GM20431 (cell line): ENCODE results near the gene SMG5.

Experiments
- in situ Hi-C: fragments of 300-500 bp; cut with MseI, MboI; formaldehyde crosslinking; loops from one replicate; pipeline ENCODE4 v1.15.0; 2020; ENCODE audit warnings: low sequenced_read_pairs; ENCODE audit not compliant: unreplicated experiment

SMG5 gene, protein sequence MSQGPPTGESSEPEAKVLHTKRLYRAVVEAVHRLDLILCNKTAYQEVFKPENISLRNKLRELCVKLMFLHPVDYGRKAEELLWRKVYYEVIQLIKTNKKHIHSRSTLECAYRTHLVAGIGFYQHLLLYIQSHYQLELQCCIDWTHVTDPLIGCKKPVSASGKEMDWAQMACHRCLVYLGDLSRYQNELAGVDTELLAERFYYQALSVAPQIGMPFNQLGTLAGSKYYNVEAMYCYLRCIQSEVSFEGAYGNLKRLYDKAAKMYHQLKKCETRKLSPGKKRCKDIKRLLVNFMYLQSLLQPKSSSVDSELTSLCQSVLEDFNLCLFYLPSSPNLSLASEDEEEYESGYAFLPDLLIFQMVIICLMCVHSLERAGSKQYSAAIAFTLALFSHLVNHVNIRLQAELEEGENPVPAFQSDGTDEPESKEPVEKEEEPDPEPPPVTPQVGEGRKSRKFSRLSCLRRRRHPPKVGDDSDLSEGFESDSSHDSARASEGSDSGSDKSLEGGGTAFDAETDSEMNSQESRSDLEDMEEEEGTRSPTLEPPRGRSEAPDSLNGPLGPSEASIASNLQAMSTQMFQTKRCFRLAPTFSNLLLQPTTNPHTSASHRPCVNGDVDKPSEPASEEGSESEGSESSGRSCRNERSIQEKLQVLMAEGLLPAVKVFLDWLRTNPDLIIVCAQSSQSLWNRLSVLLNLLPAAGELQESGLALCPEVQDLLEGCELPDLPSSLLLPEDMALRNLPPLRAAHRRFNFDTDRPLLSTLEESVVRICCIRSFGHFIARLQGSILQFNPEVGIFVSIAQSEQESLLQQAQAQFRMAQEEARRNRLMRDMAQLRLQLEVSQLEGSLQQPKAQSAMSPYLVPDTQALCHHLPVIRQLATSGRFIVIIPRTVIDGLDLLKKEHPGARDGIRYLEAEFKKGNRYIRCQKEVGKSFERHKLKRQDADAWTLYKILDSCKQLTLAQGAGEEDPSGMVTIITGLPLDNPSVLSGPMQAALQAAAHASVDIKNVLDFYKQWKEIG

DNA sequence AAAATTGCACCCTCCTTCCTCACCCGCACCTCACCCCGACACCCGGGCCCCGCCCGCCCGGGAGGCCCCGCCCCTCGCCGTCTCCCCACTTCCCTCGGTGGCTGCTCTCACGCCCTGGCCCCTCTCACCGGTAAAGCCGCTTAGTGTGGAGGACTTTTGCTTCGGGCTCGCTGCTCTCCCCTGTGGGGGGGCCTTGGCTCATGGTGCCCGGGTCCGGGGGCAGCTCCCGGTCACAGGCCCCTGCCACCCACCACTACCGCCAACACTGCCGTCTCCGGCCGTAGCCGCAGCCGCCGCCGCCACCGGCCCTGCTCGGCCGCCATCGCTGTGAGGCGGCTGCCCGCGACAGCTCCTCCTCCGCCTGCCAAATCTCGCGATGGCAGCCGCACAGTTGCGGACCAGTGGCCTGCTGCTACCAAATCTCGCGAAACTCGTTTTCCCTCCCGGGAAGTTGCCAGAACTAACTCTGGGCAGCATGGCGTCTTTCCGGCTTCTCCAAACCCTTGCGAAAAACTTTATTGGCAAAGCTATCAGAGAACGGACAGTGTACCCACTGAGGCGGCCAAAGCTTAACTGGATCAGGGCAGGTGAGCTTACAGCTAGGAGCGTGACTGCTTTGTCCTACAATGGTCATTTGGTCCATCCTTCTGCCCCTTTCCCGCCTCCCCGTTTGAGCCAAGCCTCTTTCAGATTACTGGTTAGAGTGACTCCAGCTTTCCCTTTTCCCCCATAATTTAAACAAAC lies at the start of gene SMG5:
Gene SMG5, minus strand, starts transcription at position 347 of the 744 bp plus-strand sequence. Its CDS starts 145 bp downstream, at position 202.
- in situ Hi-C loops, result no loop called here

DNA sequence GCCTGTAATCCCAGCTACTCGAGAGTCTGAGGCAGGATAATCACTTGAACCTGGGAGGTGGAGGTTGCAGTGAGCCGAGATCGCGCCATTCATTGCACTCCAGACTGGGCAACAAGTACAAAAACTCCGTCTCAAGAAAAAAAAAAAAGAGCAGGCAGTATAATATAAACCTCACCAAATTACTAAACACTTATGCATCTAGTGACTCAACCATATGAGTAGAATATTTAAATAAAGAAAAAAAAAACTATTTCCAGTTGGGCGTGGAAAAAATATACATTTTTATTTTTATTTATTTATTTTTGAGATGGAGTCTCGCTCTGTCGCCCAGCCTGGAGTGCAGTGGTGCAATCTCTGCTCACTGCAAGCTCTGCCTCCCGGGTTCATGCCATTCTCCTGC lies 40.6 kb upstream of the SMG5 start:
- in situ Hi-C loops, result loop anchor here (10.0 kb wide), 1 partner anchor 178 kb away; no protein-coding TSS in a partner anchor

DNA sequence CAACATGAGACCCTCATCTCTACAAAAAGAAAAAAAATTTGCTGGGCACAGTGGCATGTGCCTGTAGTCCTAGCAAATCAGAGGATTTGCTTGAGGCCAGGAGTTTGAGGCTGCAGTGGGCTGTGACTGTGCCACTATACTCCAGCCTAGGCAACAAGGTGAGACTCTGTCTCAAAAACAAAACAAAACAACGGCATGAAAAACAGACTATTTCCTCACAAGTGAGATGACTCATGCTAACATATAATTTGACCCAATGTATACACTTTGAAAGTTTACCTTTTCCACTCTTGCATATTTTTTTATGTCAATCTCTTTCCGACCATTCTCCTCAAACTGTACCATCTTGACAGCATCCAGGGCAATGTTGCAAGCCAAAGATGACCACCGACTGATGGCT lies 37.9 kb upstream of the SMG5 start:
- in situ Hi-C loops, result loop anchor here (10.0 kb wide), 1 partner anchor 176 kb away; no protein-coding TSS in a partner anchor

DNA sequence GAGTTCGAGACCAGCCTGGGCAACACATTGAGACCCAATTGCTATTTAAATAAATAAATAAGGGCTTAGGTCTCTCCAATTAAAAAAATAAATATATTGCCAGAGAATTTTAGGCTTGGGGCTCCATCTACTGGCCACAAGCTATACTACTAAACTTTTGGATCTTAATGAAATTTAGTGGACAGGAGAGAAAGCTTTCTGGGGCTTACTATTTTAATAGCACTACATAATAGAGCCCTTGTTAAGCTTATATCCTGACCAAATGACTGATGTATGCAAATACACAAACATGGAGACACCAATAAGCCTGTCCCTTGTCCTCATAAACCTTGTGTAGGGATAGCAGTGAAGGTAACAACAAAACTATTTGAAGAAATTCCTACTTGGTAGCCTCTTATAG lies 37.0 kb upstream of the SMG5 start:
- in situ Hi-C loops, result loop anchor here (10.0 kb wide), 1 partner anchor 175 kb away; no protein-coding TSS in a partner anchor

DNA sequence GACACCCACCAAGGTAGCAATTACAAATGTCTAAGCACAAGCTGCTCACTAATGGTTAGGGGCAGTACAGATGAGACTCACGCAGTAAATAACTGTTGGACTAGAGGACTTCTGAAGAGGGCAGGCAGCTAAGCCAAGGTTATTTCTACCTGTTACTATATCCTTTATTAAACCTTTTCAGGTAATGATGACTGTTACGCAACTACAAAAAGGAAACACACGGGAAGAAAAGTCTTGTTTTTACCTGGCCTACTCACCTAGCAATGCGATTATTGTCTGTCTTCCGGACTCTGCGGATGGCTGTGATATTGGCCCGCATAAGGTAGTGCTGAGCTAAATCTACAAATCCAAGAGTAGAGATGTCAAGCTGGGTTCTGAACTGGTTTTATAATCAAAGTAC lies 34.3 kb upstream of the SMG5 start:
- in situ Hi-C loops, result no loop called here

DNA sequence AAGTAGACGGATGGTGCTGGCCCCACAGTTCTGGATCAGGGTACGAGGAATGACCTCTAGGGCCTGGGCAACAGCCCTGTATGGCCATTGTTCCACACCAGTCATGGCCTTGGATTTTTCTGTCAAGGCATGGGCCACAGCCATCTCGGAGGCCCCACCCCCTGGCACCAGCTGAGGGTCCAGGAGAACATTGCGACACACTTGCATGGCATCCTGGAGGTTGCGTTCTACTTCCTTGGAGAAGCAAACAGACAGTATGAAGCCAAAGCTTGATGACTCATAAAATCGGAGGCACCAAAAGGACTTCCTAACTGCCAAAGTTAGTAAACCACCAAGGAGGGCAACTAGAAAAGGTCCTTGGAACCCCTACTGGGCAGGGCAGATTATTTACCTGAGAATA lies 28.3 kb upstream of the SMG5 start:
- in situ Hi-C loops, result no loop called here

DNA sequence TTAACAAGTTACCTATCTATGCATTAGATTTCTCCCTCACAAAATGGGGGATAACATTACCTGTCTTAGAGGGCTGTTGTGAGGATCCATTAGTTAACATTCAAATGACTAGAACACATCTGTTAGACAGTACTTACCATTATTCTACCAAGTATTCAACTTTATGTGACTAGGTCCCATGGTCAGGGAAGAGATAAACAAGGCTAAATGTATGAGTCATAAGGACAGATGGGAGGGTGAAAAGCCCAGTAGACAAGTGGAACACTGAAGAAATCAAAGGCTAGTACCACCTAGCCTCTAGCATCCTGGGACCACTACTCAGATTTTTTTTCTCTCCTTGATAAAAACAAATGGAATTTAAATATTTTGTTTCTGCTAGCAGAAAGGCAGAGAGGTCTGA lies 25.5 kb upstream of the SMG5 start:
- in situ Hi-C loops, result no loop called here

DNA sequence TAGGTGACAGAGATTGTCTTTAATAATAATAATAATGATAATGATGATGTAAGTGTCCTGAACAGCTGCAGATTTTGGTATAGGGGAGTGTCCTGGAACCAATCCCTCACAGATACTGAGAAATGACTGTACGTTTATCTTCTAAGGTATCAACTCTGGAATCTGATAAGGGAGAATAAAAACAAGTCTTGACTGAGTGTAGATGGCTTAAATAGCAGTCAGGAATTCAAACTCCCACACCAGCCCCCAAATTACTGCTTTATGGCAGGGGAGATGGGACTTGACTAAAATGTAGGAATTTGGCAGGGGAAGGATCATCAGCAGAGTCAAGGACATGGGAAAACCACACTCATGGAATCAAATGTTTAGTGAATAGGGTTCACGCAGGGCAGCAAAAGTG lies 22.6 kb upstream of the SMG5 start:
- in situ Hi-C loops, result no loop called here

DNA sequence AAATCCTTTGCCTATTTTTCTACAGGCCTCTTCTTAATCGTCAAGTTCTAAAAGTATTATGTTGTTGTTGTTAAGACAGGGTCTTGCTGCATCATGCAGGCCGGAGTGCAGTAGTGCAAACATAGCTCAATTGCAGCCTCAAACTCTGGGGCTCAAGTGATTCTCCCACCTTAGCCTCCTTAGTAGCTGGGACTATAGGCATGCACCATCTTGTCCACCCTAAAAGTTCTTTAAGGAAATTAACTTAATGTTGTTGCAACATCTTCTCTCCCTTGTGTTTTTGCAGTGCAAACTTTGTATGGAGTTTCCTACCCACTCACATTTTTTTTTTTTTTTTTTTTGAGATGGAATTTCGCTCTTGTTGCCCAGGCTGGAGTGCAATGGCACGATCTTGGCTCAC lies 20.6 kb upstream of the SMG5 start:
- in situ Hi-C loops, result no loop called here

DNA sequence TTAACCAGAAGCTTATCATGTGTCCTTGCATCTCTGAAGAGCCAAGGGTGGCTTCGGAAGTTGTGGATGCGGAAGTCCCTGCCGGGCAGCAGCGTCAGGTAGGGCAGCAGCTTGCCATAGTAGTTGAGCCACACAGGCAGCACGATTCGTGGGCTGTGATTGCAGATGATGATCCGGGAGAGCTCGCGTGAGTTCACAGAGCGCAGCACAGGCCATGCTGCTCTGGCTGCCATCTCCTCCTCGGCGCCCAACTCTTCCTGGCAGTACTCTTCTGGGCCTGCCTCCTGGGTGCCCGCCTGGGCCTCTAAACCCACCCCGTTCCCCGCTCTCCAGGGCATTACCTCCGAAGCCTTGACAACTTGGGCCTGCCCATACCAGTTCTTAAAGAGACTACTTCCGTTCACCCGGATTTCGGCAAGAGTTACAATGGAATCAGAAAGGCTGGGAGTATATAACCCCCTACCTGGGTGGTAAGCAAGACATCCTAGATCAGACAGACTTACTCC lies 16.3 kb upstream of the SMG5 start, which contains the start of gene VHLL:
Gene VHLL, minus strand, starts transcription at position 456 of the 506 bp plus-strand sequence. Its CDS starts 118 bp downstream, at position 338.
- in situ Hi-C loops, result no loop called here

DNA sequence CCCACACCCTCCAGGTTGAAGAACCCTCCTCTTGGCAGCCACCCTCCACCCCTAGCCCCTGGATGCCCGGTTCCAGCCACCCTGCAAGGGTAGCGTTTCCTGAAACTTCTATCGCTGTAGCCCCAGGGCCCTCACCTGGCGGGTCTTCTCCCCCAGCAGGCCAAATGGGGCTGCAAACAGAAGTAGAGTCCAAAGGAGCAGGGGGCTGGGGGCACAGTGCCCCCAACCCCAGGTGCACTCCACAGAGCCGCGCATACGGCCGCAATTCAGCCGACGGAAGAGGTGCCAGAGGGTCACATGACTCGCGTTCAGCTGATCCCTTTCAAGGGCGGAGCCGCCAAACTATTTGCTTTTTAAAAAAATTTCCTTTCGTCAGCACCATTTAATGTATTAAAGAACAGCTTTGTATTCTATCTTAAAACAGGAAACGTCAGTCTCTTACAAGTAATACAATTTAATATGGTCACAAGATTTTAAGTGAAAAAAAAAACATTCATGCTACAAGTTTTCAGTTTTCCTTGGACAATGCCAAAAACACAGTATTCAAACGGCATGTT lies 12.8 kb upstream of the SMG5 start, which contains the start of gene GLMP:
Gene GLMP, minus strand, starts transcription at position 289 of the 557 bp plus-strand sequence. Its CDS starts 34 bp downstream, at position 255.
- in situ Hi-C loops, result no loop called here

DNA sequence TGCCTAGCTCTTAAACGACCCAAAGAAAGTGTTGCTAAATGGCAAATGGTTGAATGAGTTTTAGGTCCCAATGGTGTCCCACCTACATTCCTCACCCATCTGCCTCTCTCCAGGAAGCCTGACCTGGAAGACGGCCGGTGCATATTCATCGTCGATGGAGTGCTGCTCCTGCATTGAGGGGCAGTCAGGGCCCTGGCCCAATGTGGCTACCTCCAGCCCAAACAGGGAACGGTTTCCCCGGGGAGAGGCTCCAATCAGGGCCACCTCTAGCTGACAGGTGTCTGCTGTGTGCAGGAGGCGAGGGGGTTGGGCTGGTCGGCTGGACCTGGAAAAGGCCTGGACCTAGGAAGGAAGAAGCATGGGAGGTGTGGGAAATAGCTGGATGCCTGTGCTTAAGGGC lies 11.3 kb upstream of the SMG5 start:
- in situ Hi-C loops, result no loop called here

DNA sequence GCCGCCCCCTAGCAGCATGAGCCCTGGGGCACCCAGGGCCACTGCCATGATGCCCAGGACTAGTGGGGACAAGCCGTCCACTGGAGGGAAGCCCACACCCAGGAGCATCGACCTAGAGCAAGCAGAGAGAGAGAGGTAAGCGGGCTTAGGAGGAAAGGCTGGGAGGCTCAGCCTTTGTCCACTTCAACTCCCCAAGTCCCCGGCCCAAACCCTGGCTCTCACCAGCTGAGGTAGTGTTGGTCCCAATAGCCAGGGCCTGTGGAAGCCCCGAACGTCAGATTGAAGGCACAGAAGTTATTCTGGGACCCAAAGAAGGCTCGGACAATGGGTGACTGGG lies 10.4 kb upstream of the SMG5 start:
- in situ Hi-C loops, result no loop called here

DNA sequence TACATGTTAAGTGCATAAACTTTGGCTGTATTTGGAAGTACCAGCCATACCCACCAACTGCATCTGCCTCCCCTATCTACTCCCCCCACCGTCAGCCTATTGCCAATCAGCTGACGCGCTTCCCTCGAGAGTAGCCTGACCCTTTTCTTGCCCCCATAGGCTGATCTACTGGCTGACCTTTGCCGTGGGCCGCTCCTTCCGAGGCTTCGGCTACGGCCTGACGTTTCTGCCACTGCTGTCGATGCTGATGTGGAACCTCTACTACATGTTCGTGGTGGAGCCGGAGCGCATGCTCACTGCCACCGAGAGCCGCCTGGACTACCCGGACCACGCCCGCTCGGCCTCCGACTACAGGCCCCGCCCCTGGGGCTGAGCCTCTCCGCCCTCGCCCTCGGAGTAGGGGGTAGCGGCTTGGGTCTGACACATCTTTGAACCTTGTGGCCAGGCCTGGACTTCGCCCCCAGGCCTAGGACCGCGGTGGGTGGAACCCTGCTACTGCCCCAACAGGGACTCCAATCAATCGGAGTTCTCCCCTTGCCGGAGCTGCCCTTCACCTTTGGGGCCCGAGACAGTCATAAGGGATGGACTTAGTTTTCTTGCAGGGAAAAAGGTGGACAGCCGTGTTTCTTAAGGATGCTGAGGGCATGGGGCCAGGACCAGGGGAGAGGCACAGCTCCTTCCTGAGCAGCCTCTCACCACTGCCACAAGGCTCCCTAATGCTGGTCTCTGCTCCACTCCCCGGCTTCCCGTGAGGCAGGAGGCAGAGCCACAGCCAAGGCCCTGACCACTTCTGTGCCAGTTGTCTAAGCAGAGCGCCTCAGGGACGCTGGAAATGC lies 8.8 kb upstream of the SMG5 start:
- in situ Hi-C loops, result no loop called here

DNA sequence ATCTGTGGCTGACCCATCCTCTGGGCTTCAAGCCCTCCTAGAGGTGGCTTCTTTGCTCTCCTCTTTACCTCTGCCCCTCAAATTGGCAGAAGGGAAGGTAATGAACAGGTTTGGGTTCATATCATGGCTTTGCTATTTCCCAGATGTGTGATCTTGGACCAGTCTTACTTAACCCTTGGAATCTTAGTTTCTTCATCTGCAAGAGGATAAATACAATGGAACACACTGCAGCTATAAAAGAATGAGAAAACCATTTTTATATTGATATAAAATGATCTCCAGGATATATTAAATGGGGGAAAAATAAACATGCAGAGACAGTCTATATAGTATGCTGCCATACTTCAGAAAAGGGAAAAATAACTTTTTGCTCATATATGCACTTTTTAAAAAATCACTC lies 7.2 kb upstream of the SMG5 start:
- in situ Hi-C loops, result no loop called here

DNA sequence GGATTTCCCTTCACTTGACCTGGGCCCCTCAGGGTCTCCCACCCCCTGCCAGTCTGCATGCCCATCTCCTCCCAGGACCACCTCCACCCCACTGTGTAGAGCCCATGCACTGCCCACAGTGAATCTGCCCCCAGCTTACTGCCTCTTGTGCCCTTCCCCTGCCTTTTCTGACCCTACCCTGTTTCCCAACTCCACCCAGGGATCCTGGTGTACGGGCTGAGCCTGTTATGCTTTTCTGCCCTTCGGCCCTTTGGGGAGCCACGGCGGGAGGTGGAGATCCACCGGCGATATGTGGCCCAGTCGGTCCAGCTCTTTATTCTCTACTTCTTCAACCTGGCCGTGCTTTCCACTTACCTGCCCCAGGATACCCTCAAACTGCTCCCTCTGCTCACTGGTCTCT lies 3.4 kb upstream of the SMG5 start:
- in situ Hi-C loops, result no loop called here

DNA sequence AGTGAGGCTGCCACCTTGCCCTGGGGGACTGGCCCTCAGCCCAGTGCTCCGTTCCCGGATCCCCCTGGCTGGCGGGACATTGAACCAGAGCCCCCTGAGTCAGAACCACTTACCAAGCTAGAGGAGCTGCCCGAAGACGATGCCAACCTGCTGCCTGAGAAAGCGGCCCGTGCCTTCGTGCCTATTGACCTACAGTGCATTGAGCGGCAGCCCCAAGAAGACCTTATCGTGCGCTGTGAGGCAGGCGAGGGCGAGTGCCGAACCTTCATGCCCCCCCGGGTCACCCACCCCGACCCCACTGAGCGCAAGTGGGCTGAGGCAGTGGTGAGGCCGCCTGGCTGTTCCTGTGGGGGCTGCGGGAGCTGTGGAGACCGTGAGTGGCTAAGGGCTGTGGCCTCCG lies 2.8 kb upstream of the SMG5 start:
- in situ Hi-C loops, result no loop called here

DNA sequence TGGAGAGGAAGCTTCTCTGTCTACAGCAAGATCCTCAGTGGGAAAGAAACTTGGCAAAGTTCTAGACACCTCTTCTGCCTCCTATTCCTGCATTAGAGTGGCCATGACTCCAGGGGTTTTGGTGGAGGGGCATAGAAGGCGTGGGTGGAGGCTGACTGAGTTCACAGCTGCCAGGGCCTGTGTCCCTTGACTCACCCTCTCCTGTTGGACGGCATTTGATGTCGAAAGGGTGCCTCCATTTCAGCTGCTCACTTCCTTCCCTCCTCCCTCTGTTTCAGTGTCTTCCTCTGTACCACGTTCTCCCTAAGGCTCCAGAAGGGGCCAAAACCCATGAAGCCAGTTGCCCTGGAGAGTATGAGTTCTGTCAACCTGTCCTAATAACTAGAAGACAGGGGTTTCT lies 2.1 kb upstream of the SMG5 start:
- in situ Hi-C loops, result no loop called here

DNA sequence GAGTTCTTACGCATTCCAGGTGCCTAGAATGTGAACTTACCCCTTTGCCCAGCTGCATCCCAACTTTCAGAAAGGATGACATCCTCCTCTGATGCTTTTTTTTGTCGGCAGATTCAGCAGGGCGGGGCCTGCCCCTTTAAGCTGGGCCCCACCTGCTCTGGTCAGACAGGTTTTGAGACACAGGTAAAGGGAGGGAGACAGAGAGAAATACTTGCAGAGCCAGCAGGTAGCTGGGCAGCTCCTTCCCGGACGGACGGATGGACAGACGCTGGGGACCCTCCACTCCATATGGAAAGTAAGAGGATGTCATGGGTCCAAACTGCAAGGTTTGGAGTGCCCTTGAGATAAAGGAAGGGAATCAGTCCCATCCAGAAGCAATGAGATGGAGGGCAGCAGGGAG lies 1.5 kb upstream of the SMG5 start, which contains the start of gene TMEM79:
Gene TMEM79, plus strand, starts transcription at position 214 of the 400 bp plus-strand sequence. CDS start 902 bp downstream, outside the sequence.
- in situ Hi-C loops, result no loop called here
